ENCODE results near the gene RNF227.

RNF227 gene

GRCh38 chr17:7930841-7931631, 14.9 kb upstream of the RNF227 start:
- no peak for DNase-seq (ENCODE audit: low read depth in 3 of 3)

GRCh38 chr17:7929158-7930023, 13.3 kb upstream of the RNF227 start, which contains the start of gene KCNAB3:
TSS of gene KCNAB3 (minus strand) at chr17:7929856. CDS start at chr17:7929435, 421 bp downstream.
- DNase-seq (ENCODE audit: low read depth in 3 of 3) = no peak

- DNase-seq (ENCODE audit: low read depth in 3 of 3) = no peak
Measured at GRCh38 chr17:7927596-7927995, 11.5 kb upstream of the RNF227 start.

- peak; percentile 68 to 74 (median 73) for DNase-seq (ENCODE audit: low read depth in 3 of 3)
Measured at GRCh38 chr17:7922845-7923628, 6.9 kb upstream of the RNF227 start.

- DNase-seq (ENCODE audit: low read depth in 3 of 3) = no peak
Measured at GRCh38 chr17:7922269-7922844, 6.3 kb upstream of the RNF227 start.

GRCh38 chr17:7916808-7917207, 719 bp upstream of the RNF227 start:
- DNase-seq (ENCODE audit: low read depth in 3 of 3) = no peak

- no peak for DNase-seq (ENCODE audit: low read depth in 3 of 3)
Measured at GRCh38 chr17:7916385-7916682, 245 bp upstream of the RNF227 start.

GRCh38 chr17:7915179-7915610, 894 bp downstream of the RNF227 start:
- no peak for DNase-seq (ENCODE audit: low read depth in 3 of 3)

- no peak for DNase-seq (ENCODE audit: low read depth in 3 of 3)
Measured at GRCh38 chr17:7912927-7913524, 3.1 kb downstream of the RNF227 start.

GRCh38 chr17:7911116-7911515, 5.0 kb downstream of the RNF227 start:
- no peak for DNase-seq (ENCODE audit: low read depth in 3 of 3)

GRCh38 chr17:7910711-7911110, 5.4 kb downstream of the RNF227 start:
- DNase-seq (ENCODE audit: low read depth in 3 of 3) = no peak

GRCh38 chr17:7910281-7910680, 5.8 kb downstream of the RNF227 start:
- no peak for DNase-seq (ENCODE audit: low read depth in 3 of 3)

GRCh38 chr17:7909089-7909488, 7.0 kb downstream of the RNF227 start:
- DNase-seq (ENCODE audit: low read depth in 3 of 3) = no peak

GRCh38 chr17:7903154-7904103, 12.7 kb downstream of the RNF227 start:
- no peak for DNase-seq (ENCODE audit: low read depth in 3 of 3)

- DNase-seq (ENCODE audit: low read depth in 3 of 3) = no peak
Measured at GRCh38 chr17:7897773-7898172, 18.3 kb downstream of the RNF227 start.

GRCh38 chr17:7897090-7897489, 19.0 kb downstream of the RNF227 start:
- DNase-seq (ENCODE audit: low read depth in 3 of 3) = no peak

- no peak for DNase-seq (ENCODE audit: low read depth in 3 of 3)
Measured at GRCh38 chr17:7894866-7895265, 21.2 kb downstream of the RNF227 start.

GRCh38 chr17:7894226-7894625, 21.9 kb downstream of the RNF227 start:
- DNase-seq (ENCODE audit: low read depth in 3 of 3) = no peak

GRCh38 chr17:7893187-7893880, 22.8 kb downstream of the RNF227 start:
- DNase-seq (ENCODE audit: low read depth in 3 of 3) = no peak
